Measurements from ENCODE around the gene GGA1.

The GGA1 gene

DNA sequence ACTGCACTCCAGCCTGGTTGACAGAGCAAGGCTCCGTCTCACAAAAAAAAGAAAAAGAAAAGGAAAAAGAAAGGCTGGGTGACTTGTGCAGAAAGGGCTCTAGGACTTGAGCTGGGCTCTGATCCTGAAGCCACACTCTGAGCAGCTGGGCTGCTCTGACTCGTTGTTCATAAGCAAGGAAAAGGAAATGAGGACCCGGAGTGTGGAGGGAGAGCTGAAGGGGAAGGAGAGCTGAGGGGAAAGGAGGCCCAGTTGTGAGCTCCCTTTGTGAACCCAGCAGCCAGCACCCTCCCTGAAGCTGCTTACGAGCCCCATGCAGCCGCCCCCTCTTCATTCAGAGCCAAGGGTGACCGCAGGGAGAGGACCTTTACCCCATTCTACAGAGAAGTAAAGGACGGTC lies 18.5 kb downstream of the GGA1 start:
- Histone ChIP-seq H3K4me2 (ENCODE audit: insufficient read depth, low read length) (no peak overlapping the region), H3K9ac (ENCODE audit: low read depth, low read length) (no peak overlapping the region), H3K36me3 (ENCODE audit: insufficient read depth, low read length) (peaks cover 69% of the 10 kb centered on the region), H3K27me3 (ENCODE audit: insufficient read depth, low read length, poor library complexity) (no peaks in the 10 kb centered on the region), H3K4me1 (ENCODE audit: insufficient read depth, low read length) (0 out of 2 replicates have a peak, but pooled peaks cover 2% of the 10 kb centered on the region), H3K4me3 (ENCODE audit: low read depth in 1 of 2, low read length in 2 of 2) (no peak overlapping the region), H3K27ac (ENCODE audit: low read length) (no peak overlapping the region), H3K79me2 (ENCODE audit: insufficient read depth, low read length) (no peaks in the 10 kb centered on the region), H2AFZ (ENCODE audit: low read depth, low read length) (no peak overlapping the region), H4K20me1 (ENCODE audit: insufficient read depth, low read length) (peaks cover 11% of the 10 kb centered on the region), H3K9me3 (ENCODE audit: insufficient read depth, low read length, severe bottlenecking) (no peaks in the 10 kb centered on the region)
- DNase-seq (no peak), ATAC-seq (ENCODE audit: insufficient read depth, low read depth) (no peak)
- TF ChIP-seq, protein P1, sequence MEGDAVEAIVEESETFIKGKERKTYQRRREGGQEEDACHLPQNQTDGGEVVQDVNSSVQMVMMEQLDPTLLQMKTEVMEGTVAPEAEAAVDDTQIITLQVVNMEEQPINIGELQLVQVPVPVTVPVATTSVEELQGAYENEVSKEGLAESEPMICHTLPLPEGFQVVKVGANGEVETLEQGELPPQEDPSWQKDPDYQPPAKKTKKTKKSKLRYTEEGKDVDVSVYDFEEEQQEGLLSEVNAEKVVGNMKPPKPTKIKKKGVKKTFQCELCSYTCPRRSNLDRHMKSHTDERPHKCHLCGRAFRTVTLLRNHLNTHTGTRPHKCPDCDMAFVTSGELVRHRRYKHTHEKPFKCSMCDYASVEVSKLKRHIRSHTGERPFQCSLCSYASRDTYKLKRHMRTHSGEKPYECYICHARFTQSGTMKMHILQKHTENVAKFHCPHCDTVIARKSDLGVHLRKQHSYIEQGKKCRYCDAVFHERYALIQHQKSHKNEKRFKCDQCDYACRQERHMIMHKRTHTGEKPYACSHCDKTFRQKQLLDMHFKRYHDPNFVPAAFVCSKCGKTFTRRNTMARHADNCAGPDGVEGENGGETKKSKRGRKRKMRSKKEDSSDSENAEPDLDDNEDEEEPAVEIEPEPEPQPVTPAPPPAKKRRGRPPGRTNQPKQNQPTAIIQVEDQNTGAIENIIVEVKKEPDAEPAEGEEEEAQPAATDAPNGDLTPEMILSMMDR (IDR thresholded peaks at IDR 0.05; ENCODE audit: borderline replicate concordance, extremely low read depth, low read length, poor library complexity, severe bottlenecking): no peak
- no peak for TF ChIP-seq EZH2 (IDR thresholded peaks at IDR 0.05; ENCODE audit: borderline replicate concordance, low read depth, low read length, severe bottlenecking)

DNA sequence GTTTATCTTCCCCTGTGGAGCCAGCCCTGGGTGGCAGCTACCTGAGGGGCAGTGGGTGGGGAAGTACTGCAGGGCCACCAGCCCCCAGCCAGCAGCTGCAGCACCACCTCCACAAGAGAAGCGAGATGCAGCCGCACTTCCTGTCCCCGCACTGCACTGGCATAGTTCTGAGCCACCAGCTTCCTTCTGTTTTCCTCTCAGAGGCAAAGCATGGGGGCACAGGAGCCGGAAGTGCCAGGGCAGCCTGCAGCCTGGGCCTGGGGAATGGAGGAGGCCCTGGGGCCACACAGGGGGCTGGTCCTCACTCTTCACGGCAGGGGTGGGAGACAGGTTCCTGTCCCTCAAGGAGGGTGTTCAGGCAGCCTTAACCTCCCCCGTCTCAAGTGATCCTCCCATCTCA lies 18.9 kb downstream of the GGA1 start:
- Histone ChIP-seq H2AFZ (ENCODE audit: low read depth, low read length) (no peak overlapping the region), H3K4me3 (ENCODE audit: low read depth in 1 of 2, low read length in 2 of 2) (no peak overlapping the region), H3K36me3 (ENCODE audit: insufficient read depth, low read length) (peaks cover 72% of the 10 kb centered on the region), H3K79me2 (ENCODE audit: insufficient read depth, low read length) (no peaks in the 10 kb centered on the region), H4K20me1 (ENCODE audit: insufficient read depth, low read length) (peaks cover 13% of the 10 kb centered on the region), H3K4me2 (ENCODE audit: insufficient read depth, low read length) (no peak overlapping the region), H3K9ac (ENCODE audit: low read depth, low read length) (no peak overlapping the region), H3K9me3 (ENCODE audit: insufficient read depth, low read length, severe bottlenecking) (no peaks in the 10 kb centered on the region), H3K4me1 (ENCODE audit: insufficient read depth, low read length) (0 out of 2 replicates have a peak, but pooled peaks cover 2% of the 10 kb centered on the region), H3K27me3 (ENCODE audit: insufficient read depth, low read length, poor library complexity) (no peaks in the 10 kb centered on the region), H3K27ac (ENCODE audit: low read length) (no peak overlapping the region)
- TF ChIP-seq, protein P1 (IDR thresholded peaks at IDR 0.05; ENCODE audit: borderline replicate concordance, extremely low read depth, low read length, poor library complexity, severe bottlenecking): no peak
- TF ChIP-seq EZH2 (IDR thresholded peaks at IDR 0.05; ENCODE audit: borderline replicate concordance, low read depth, low read length, severe bottlenecking): no peak
- DNase-seq: peak; percentile 59
- peak; percentile 56 for ATAC-seq (ENCODE audit: insufficient read depth, low read depth)

DNA sequence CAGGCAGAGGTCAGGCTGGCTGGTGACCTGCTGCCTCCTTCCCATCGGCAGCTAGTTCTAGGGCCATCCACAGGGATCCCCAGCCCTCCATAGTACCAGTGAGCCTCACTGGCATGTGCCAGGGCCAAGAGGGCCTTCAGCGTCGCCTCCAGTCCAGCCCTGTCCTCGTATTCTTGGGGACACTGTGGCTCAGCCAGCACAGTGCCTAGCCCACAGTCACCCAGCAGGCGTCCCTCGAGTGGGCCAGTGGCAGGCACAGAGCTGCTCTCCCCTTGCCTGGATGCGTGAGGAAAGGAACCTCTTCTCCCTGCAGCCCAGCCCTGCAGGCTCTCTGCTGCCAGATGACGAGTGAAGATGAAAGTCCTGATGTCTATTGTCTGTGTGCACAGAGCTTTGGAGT lies 20.2 kb downstream of the GGA1 start:
- Histone ChIP-seq H3K36me3 (ENCODE audit: insufficient read depth, low read length) (peaks cover 65% of the 10 kb centered on the region), H2AFZ (ENCODE audit: low read depth, low read length) (no peak overlapping the region), H3K27ac (ENCODE audit: low read length) (no peak overlapping the region), H4K20me1 (ENCODE audit: insufficient read depth, low read length) (peaks cover 10% of the 10 kb centered on the region), H3K27me3 (ENCODE audit: insufficient read depth, low read length, poor library complexity) (no peaks in the 10 kb centered on the region), H3K4me2 (ENCODE audit: insufficient read depth, low read length) (no peak overlapping the region), H3K4me1 (ENCODE audit: insufficient read depth, low read length) (no peaks in the 10 kb centered on the region), H3K9ac (ENCODE audit: low read depth, low read length) (no peak overlapping the region), H3K79me2 (ENCODE audit: insufficient read depth, low read length) (no peaks in the 10 kb centered on the region), H3K4me3 (ENCODE audit: low read depth in 1 of 2, low read length in 2 of 2) (no peak overlapping the region), H3K9me3 (ENCODE audit: insufficient read depth, low read length, severe bottlenecking) (no peaks in the 10 kb centered on the region)
- no peak for TF ChIP-seq EZH2 (IDR thresholded peaks at IDR 0.05; ENCODE audit: borderline replicate concordance, low read depth, low read length, severe bottlenecking)
- ATAC-seq (ENCODE audit: insufficient read depth, low read depth): no peak
- DNase-seq: no peak

DNA sequence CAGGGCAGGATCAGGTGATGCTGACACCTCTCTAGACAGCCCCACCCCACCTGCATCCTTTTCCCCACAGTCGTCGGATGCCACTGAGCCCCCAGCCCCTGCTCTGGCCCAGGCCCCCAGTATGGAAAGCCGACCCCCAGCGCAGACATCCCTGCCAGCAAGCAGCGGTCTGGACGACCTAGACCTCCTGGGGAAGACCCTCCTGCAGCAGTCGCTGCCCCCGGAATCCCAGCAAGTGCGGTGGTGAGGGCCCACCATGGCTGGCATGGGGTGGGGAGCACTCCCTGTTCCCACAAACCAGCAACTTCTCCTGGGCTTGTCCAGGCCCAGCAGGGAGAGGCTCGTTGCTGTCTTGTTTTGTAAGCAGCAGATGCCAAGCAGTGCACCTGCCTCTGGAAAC lies 21.3 kb downstream of the GGA1 start:
- no peaks in the 10 kb centered on the region for H3K27me3 ChIP-seq (ENCODE audit: insufficient read depth, low read length, poor library complexity)
- no peak for TF ChIP-seq EZH2 (IDR thresholded peaks at IDR 0.05; ENCODE audit: borderline replicate concordance, low read depth, low read length, severe bottlenecking)
- TF ChIP-seq, protein P1 (IDR thresholded peaks at IDR 0.05; ENCODE audit: borderline replicate concordance, extremely low read depth, low read length, poor library complexity, severe bottlenecking): no peak
- H3K4me1 ChIP-seq (ENCODE audit: insufficient read depth, low read length): no peaks in the 10 kb centered on the region

More for the DNA sequence above, 21.3 kb downstream of the GGA1 start:
- Histone ChIP-seq H2AFZ (ENCODE audit: low read depth, low read length) (no peak overlapping the region), H3K79me2 (ENCODE audit: insufficient read depth, low read length) (no peaks in the 10 kb centered on the region), H3K27ac (ENCODE audit: low read length) (no peak overlapping the region), H3K9ac (ENCODE audit: low read depth, low read length) (no peak overlapping the region), H3K9me3 (ENCODE audit: insufficient read depth, low read length, severe bottlenecking) (no peaks in the 10 kb centered on the region), H3K4me3 (ENCODE audit: low read depth in 1 of 2, low read length in 2 of 2) (no peak overlapping the region), H3K36me3 (ENCODE audit: insufficient read depth, low read length) (peaks cover 56% of the 10 kb centered on the region), H4K20me1 (ENCODE audit: insufficient read depth, low read length) (peaks cover 7% of the 10 kb centered on the region), H3K4me2 (ENCODE audit: insufficient read depth, low read length) (no peak overlapping the region)
- DNase-seq (no peak), ATAC-seq (ENCODE audit: insufficient read depth, low read depth) (no peak)

Measured in DND-41 (cell line).